Cerebellar nuclear complex (tissue), 1 donor: ENCODE results near the gene OR4D9.

Experiments used
- DNase-seq, 2 experiments: peaks; one replicate each; lab custom pipeline; 2025; lab: John Stamatoyannopoulos, UW

OR4D9 gene

GRCh38 chr11:59550842-59551658, 39.7 kb downstream of the OR4D9 start:
- DNase-seq = peak in 1 of 2 experiments; percentile 65

DNA sequence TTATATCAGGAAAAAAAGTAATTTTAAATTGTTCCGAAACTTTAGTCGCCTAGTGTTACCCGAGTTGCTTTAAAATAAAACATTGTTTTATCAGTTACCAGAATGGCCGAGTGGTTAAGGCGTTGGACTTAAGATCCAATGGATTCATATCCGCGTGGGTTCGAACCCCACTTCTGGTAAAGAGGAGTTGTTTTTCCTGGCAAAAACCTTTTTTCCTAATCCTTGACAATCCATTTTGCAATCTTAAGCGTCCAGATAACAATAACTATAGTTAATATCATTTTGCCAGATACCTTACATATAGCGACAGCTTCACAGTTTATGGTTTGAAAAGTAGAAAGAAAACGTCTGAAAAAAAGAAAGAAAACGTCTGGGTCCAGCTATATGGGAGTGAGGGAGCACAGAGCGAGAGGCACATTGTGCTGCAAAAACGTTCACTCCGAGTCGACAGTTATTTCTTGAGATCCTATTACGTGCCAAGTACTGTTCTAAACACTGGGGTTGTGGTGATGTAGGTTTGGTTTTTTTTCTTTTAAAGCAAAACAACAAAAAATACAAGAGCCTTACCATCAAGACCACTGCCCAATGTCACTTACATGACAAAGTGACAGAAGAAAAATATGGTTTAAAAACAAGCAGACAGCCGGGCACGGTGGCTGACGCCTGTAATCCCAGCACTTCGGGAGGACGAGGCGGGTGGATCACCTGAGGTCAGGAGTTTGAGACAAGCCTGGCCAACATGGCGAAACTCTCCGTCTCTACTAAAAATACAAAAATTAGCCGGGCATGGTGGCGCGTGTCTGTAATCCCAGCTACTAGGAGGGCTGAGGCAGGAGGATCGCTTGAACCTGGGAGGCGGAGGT, 40.6 kb downstream of the OR4D9 start:
- no peak for DNase-seq

- no peak for DNase-seq
Observed at GRCh38 chr11:59552844-59553243, 41.5 kb downstream of the OR4D9 start.

- DNase-seq = no peak
Observed at GRCh38 chr11:59553323-59553722, 42.0 kb downstream of the OR4D9 start.

GRCh38 chr11:59555601-59556114, 44.3 kb downstream of the OR4D9 start:
- no peak for DNase-seq

DNA sequence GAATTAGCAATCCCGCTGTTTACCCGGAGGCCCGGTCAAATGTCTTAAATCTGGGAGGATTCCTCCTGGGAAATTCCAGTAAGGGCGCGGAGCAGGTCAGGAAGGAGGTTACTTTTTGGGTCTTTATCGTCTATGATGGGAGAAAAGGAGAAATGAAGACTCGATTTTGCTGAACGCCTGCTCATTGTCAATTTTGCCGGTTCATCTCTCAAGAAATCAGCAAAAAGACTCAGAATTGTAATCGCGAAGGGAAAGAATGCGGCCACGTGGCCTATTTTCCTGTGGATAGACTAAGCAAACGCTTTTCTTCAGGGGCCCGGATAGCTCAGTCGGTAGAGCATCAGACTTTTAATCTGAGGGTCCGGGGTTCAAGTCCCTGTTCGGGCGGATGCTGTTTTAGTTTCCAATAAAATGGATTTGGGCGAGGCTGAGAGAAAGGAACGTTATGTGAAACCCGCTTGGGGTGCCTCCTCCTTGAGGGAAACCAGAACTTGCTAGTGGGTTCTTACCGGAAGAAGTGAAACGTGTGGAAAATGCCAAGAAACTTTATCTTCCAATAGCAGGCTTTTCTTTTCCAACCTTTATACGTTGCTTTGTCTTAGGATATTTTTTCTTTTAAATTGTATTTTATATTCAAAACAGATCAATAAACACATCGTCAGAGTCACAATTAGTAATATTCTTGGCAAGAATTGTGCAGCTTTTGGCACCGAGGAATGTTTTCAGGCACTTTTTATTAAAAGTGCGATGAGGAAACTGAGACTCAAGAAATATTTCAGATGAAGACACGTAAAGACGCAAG, 45.0 kb downstream of the OR4D9 start:
- peak in 1 of 2 experiments; percentile 37 for DNase-seq

GRCh38 chr11:59556917-59557348, 45.6 kb downstream of the OR4D9 start:
- no peak for DNase-seq

- no peak for DNase-seq
Observed at GRCh38 chr11:59558270-59558643, 46.9 kb downstream of the OR4D9 start.

DNA sequence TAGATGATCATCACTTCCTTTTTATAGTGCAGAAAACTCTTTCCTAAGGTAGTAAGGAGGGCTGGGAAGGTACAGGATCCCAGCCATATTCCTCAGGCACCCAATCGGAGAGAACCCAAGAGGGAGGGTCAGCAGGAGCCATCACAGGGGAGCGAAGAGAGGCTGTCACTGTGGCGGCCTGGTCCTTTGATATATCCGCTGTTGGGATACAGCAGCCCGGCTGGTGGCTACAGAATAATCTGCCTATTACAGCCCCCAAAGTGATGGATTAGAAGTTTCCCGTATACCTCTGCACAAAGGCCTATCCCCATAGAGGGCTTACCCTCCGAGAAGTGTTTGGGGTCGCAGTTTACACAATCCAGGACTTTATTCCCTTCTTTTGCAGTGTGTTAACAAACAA, 48.5 kb downstream of the OR4D9 start:
- no peak for DNase-seq

DNA sequence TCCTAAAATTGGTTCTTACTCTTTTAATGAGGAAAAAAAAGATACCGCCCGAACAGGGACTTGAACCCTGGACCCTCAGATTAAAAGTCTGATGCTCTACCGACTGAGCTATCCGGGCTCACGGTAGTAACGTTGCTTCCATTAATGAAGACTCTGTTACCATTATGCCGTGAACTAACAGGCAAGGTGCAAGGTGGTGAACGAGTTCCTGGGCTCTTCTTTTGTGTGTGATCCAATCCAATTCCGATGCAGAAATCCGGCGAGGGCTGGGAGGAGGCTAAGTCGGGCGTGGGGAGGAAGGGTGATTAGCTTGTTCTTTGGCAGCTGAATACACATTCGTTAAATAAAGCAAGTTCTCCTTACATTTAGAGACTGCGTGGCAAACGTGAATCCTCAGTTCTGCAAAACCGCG, 49.0 kb downstream of the OR4D9 start:
- DNase-seq = peak in 1 of 2 experiments; percentile 47

DNA sequence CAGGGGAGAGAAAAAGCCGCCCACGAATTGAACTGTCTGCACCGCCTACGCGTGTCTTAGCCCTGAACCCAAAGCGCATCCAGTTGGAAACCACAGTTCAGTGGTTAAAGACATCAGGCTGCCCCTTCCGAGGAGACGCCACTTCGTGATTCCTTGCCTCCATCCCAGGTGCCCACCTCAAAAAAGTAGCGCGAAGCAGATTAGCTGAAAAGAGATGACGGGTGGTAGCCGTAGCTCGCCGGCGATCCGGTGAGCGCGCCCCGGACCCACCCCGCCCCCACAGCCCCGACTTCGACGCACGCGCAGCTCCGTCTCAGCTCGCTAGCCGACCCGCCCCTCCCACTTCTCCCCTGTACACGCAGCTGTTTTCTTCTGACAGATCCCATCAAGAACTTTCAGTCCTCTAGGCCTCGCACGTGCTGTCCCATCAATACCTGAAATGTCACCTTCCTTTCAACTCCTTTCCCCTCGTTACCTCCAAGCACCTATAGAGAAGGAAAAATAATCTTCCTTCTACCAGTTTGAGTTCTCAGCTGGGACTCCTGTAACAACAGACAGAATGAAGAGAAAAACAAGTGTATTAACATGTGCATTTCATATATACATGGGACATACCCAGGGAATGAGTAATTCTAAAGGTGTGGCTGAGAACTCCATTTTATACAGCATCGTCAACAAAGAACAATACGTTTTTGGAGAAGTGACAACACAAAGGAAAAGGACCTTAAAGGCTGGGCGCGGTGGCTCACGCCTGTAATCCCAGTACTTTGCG, 49.5 kb downstream of the OR4D9 start:
- peak in 1 of 2 experiments; percentile 27 for DNase-seq

DNA sequence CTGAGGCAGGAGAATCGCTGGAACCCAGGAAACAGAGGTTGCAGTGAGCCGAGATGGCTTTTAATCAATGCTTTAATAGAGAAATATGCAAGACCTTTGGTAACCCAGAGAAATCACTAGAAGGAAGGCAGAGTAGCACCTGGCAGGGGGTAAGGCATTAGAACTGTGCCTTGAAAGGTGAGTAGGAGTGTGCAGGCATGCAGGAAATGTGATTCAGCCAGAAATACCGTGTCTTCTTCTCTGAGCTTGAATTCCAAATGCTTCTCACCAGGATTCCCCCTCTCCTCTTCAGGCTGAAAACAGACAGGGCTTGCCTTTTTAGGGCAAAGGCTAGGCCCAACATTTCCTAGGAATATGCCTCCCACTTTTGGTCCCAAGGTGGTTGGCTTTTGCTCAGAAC, 51.0 kb downstream of the OR4D9 start:
- DNase-seq = no peak
